Measurements from ENCODE around the gene LRIT1. TPM values are rescaled to one million over a fixed set of nuclear protein-coding genes. Genes with fewer than 3 reads are reported as not detected.
A peak's percentile ranks its signal among the peaks of the same experiment; 100 is the strongest.

Gene LRIT1
- polyA plus RNA-seq, 1 of the 3 experiments (the other 2 are of a cell fraction) = not detected

DNA sequence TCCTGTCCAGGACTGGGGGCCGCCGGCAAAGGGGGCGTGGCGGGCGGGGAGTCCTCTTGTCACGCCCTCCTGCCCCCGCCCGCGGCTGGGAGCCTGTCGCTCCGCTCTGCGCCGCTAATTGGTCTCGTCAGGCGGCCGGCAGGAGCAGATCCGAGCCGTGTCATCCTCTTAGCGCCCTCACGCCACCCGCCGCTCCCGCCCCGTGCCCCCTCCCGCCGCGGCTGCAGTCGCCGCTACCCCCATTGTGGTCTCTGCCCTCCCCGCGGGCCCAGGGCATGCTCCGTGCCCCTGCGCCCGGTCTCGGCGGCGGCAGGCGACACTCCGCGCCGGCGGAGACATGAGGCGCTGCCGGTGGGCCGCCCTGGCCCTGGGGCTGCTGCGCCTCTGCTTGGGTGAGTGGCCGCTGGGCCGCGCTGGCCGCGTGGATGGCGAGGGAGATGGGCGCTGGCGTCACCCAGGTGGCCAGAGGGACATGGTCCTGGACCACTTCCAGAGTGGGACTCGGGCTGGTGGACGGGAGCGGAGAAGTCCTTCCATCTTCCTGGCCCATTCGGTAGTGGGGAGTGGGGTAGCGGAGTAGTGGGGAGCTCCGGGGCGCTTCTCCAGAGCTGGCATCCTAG, 46.8 kb downstream of the LRIT1 start, which contains the start of gene CDHR1:
Gene CDHR1, plus strand, starts transcription at position 114 of the 620 bp plus-strand sequence. Its CDS starts 224 bp downstream, at position 338.
- 3% methylated on average over 32 of the region's 61 CpGs for WGBS (ENCODE audit: low lambda C conversion rate)
- no peaks in the 10 kb centered on the region for H4K20me1 ChIP-seq (ENCODE audit: insufficient read depth)
- TF ChIP-seq, protein P1, sequence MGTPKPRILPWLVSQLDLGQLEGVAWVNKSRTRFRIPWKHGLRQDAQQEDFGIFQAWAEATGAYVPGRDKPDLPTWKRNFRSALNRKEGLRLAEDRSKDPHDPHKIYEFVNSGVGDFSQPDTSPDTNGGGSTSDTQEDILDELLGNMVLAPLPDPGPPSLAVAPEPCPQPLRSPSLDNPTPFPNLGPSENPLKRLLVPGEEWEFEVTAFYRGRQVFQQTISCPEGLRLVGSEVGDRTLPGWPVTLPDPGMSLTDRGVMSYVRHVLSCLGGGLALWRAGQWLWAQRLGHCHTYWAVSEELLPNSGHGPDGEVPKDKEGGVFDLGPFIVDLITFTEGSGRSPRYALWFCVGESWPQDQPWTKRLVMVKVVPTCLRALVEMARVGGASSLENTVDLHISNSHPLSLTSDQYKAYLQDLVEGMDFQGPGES (IDR thresholded peaks at IDR 0.05; ENCODE audit: low read depth, low read length) = no peak
- TF ChIP-seq GATA2 (CRISPR knock-in tag; IDR thresholded peaks at IDR 0.05) (no peak), TCF12 (IDR thresholded peaks at IDR 0.05) (no peak), MXI1 (IDR thresholded peaks at IDR 0.05; ENCODE audit: low read depth, low read length) (peak; percentile 23; the same call in 1 of the 2 replicates)
- peak within 1 kb of the TSS; percentile 42 to 47 for H3K4me3 ChIP-seq (ENCODE audit: low read depth in 2 of 2, low read length in 1 of 2)
- H2AFZ ChIP-seq (ENCODE audit: low read depth) = no peak within 1 kb of the TSS
- H3K9me2 ChIP-seq = no peaks in the 10 kb centered on the region
- no peaks in the 10 kb centered on the region for H3K79me2 ChIP-seq (ENCODE audit: insufficient read depth)
- no peaks in the 10 kb centered on the region for H3F3A ChIP-seq (replicated peaks; ENCODE audit: insufficient read depth)
- H3K27ac ChIP-seq (ENCODE audit: low read depth in 2 of 2, low read length in 1 of 2) = no peak within 1 kb of the TSS
- POLR2A ChIA-PET = no interaction called here
- peaks cover 0 to 11% of the 10 kb centered on the region in 2 experiments; a peak in 1 of 4 replicates for H3K4me1 ChIP-seq (ENCODE audit: control insufficient read depth in 1 of 2, insufficient read depth in 2 of 2, low read depth in 1 of 2, low read length in 1 of 2)
- no peaks in the 10 kb centered on the region for H3K9me3 ChIP-seq
- H3K9ac ChIP-seq = no peak within 1 kb of the TSS
- H3K36me3 ChIP-seq (replicated peaks in 1 of 2; ENCODE audit: control insufficient read depth in 1 of 2, insufficient read depth in 2 of 2, low read length in 1 of 2) = no peaks in the 10 kb centered on the region
- H3K4me2 ChIP-seq = peak within 1 kb of the TSS; percentile 88
- H3K27me3 ChIP-seq (ENCODE audit: insufficient read depth) = no peaks in the 10 kb centered on the region
- peak; percentile 86 for DNase-seq
- CTCF ChIA-PET = interaction anchor here (0.7 to 5.7 kb wide), 5 partner anchors 11 to 47 kb away, joined by 3 to 34 read pairs (median 4); no protein-coding TSS in a partner anchor

DNA sequence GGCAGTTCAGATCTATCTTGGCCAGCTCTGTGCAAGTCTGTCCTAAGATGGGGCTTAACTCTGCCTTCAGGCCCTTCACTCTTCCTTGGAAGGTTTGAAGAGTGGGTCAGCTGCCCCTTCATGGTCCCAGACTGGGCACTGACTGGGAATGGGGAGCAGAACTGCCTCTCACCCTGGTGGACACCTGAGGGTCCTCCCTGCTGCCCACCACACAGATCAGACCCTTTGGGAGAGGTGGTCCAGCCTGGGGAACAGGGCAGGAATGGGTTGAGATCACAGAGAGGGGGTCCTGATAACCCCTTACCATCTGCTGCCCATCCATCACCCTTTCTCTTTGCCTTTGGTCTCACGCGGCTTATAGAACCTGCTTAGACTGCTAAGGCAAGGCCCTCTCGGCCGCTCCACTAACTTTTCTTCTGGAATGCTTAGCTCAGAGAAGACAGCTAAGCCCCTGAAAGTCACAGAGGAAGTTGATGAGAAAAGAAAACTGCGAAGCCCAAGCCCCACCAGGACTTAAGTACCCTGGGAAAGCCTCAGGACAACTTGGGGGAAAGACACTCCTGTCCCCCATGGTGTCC, 47.4 kb downstream of the LRIT1 start:
- CTCF ChIA-PET = interaction anchor here (1.3 to 5.7 kb wide), 3 partner anchors 11 to 46 kb away, joined by 4 to 34 read pairs (median 4); no protein-coding TSS in a partner anchor
- H3K36me3 ChIP-seq (replicated peaks in 1 of 2; ENCODE audit: control insufficient read depth in 1 of 2, insufficient read depth in 2 of 2, low read length in 1 of 2) = no peaks in the 10 kb centered on the region
- POLR2A ChIA-PET = no interaction called here
- no peak overlapping the region for H3K9ac ChIP-seq
- H3K4me3 ChIP-seq (ENCODE audit: low read depth in 2 of 2, low read length in 1 of 2) = peak overlapping the region; percentile 42 to 47
- H3K4me2 ChIP-seq = peak overlapping the region; percentile 88
- peaks cover 0 to 11% of the 10 kb centered on the region in 2 experiments; a peak in 1 of 4 replicates for H3K4me1 ChIP-seq (ENCODE audit: control insufficient read depth in 1 of 2, insufficient read depth in 2 of 2, low read depth in 1 of 2, low read length in 1 of 2)
- 49% methylated on average over 5 of the region's 5 CpGs for WGBS (ENCODE audit: low lambda C conversion rate)
- no peaks in the 10 kb centered on the region for H3F3A ChIP-seq (replicated peaks; ENCODE audit: insufficient read depth)
- H3K79me2 ChIP-seq (ENCODE audit: insufficient read depth) = no peaks in the 10 kb centered on the region
- H2AFZ ChIP-seq (ENCODE audit: low read depth) = no peak overlapping the region
- no peaks in the 10 kb centered on the region for H3K9me2 ChIP-seq
- no peaks in the 10 kb centered on the region for H3K27me3 ChIP-seq (ENCODE audit: insufficient read depth)
- no peak for DNase-seq
- H3K27ac ChIP-seq (ENCODE audit: low read depth in 2 of 2, low read length in 1 of 2) = no peak overlapping the region
- no peak for TF ChIP-seq MXI1 (IDR thresholded peaks at IDR 0.05; ENCODE audit: low read depth, low read length)
- TF ChIP-seq, protein P2, sequence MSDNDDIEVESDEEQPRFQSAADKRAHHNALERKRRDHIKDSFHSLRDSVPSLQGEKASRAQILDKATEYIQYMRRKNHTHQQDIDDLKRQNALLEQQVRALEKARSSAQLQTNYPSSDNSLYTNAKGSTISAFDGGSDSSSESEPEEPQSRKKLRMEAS (IDR thresholded peaks at IDR 0.05; ENCODE audit: low read depth) = no peak
- TF ChIP-seq, protein P1 (IDR thresholded peaks at IDR 0.05; ENCODE audit: low read depth, low read length) = no peak
- TF ChIP-seq RAD21 (IDR thresholded peaks at IDR 0.05; ENCODE audit: low read length) = no peak
- no peak for TF ChIP-seq RCOR1 (IDR thresholded peaks at IDR 0.05; ENCODE audit: low read length)
- TF ChIP-seq, protein P3, sequence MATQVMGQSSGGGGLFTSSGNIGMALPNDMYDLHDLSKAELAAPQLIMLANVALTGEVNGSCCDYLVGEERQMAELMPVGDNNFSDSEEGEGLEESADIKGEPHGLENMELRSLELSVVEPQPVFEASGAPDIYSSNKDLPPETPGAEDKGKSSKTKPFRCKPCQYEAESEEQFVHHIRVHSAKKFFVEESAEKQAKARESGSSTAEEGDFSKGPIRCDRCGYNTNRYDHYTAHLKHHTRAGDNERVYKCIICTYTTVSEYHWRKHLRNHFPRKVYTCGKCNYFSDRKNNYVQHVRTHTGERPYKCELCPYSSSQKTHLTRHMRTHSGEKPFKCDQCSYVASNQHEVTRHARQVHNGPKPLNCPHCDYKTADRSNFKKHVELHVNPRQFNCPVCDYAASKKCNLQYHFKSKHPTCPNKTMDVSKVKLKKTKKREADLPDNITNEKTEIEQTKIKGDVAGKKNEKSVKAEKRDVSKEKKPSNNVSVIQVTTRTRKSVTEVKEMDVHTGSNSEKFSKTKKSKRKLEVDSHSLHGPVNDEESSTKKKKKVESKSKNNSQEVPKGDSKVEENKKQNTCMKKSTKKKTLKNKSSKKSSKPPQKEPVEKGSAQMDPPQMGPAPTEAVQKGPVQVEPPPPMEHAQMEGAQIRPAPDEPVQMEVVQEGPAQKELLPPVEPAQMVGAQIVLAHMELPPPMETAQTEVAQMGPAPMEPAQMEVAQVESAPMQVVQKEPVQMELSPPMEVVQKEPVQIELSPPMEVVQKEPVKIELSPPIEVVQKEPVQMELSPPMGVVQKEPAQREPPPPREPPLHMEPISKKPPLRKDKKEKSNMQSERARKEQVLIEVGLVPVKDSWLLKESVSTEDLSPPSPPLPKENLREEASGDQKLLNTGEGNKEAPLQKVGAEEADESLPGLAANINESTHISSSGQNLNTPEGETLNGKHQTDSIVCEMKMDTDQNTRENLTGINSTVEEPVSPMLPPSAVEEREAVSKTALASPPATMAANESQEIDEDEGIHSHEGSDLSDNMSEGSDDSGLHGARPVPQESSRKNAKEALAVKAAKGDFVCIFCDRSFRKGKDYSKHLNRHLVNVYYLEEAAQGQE (IDR thresholded peaks at IDR 0.05; ENCODE audit: low read depth, low read length) = no peak
- no peak for TF ChIP-seq POLR2AphosphoS5 (IDR thresholded peaks at IDR 0.05; ENCODE audit: low read depth, low read length)
- no peak for TF ChIP-seq TAF1 (IDR thresholded peaks at IDR 0.05; ENCODE audit: borderline replicate concordance, low read depth, low read length)
- no peak for TF ChIP-seq CHD2 (IDR thresholded peaks at IDR 0.05; ENCODE audit: low read length, partially characterized antibody)
- no peaks in the 10 kb centered on the region for H4K20me1 ChIP-seq (ENCODE audit: insufficient read depth)
- no peaks in the 10 kb centered on the region for H3K9me3 ChIP-seq
